CD14-positive monocyte (primary cell): ENCODE results near the gene MMP2. TPM values are rescaled to one million over a fixed set of nuclear protein-coding genes. Genes with fewer than 3 reads are reported as not detected.

ENCODE experiments used
- DNase-seq, 3 donors: peaks; one replicate each; pipeline ENCODE4 v3.0.0-alpha.2; 2011 to 2022
- H2AFZ ChIP-seq: 2 replicates; pipeline ENCODE4 v1.6.0; 2012; ENCODE audit warnings: mild to moderate bottlenecking, low read depth, low read length, inconsistent platforms; ENCODE audit not compliant: insufficient read depth, poor library complexity, severe bottlenecking
- H3K27ac ChIP-seq, 2 donors: 1 replicate in 1 of 2; 2 replicates in 1 of 2; pipeline ENCODE4 v1.5.1; 2012 to 2013; ENCODE audit warnings: low read length in 2 of 2, control low read depth in 1 of 2, inconsistent platforms in 1 of 2, low read depth in 1 of 2, mild to moderate bottlenecking in 1 of 2
- H3K27me3 ChIP-seq, 2 donors: one replicate each; pipeline versions ENCODE4 v1.6.0 to v1.6.1; 2011 to 2013; ENCODE audit warnings: low read length in 2 of 2; ENCODE audit not compliant: control insufficient read depth in 2 of 2, insufficient read depth in 2 of 2
- H3K36me3 ChIP-seq, 2 donors: replicated peaks in 1 of 2; 1 replicate in 1 of 2; 2 replicates in 1 of 2; pipeline versions ENCODE4 v1.5.1 to v1.6.1; 2012 to 2013; ENCODE audit warnings: low read length in 2 of 2, control low read depth in 1 of 2, inconsistent platforms in 1 of 2, mild to moderate bottlenecking in 1 of 2; ENCODE audit not compliant: insufficient read depth in 2 of 2, control insufficient read depth in 1 of 2
- H3K4me1 ChIP-seq, 2 donors: 1 replicate in 1 of 2; 2 replicates in 1 of 2; pipeline versions ENCODE4 v1.5.1 to v1.6.1; 2012 to 2013; ENCODE audit warnings: low read length in 2 of 2, control low read depth in 1 of 2, inconsistent platforms in 1 of 2, mild to moderate bottlenecking in 1 of 2, moderate library complexity in 1 of 2; ENCODE audit not compliant: insufficient read depth in 2 of 2, control insufficient read depth in 1 of 2
- H3K4me2 ChIP-seq: replicated peaks from 2 replicates; pipeline ENCODE3; 2012; ENCODE audit warnings: low read length, moderate library complexity, mild to moderate bottlenecking; ENCODE audit not compliant: poor library complexity, severe bottlenecking; ENCODE audit errors: extremely low read depth
- H3K4me3 ChIP-seq, 3 experiments: fragments of 200-600 bp in 1 of 3; sonication (generic) in 1 of 3; replicated peaks in 1 of 3; 1 replicate in 2 of 3; 2 replicates in 1 of 3; pipeline ENCODE4 v1.5.1; 2011 to 2013; ENCODE audit warnings: low read length in 3 of 3, mild to moderate bottlenecking in 3 of 3, control low read depth in 2 of 3, low read depth in 2 of 3, inconsistent platforms in 1 of 3, moderate library complexity in 1 of 3
- H3K79me2 ChIP-seq: 2 replicates; pipeline ENCODE4 v1.6.0; 2012; ENCODE audit warnings: mild to moderate bottlenecking, control low read depth, inconsistent platforms, low read length, moderate library complexity; ENCODE audit not compliant: insufficient read depth
- H3K9ac ChIP-seq: 2 replicates; pipeline ENCODE4 v1.6.0; 2017; ENCODE audit warnings: low read length, mild to moderate bottlenecking; ENCODE audit not compliant: insufficient read depth, poor library complexity, severe bottlenecking
- H3K9me3 ChIP-seq, 2 donors: replicated peaks in 1 of 2; 1 replicate in 1 of 2; 2 replicates in 1 of 2; pipeline versions ENCODE4 v1.5.1 to v1.6.1; 2012 to 2013; ENCODE audit warnings: low read length in 2 of 2, control low read depth in 1 of 2; ENCODE audit not compliant: control insufficient read depth in 1 of 2, insufficient read depth in 1 of 2
- H4K20me1 ChIP-seq: 2 replicates; pipeline ENCODE4 v1.6.0; 2012; ENCODE audit warnings: mild to moderate bottlenecking, low read length, control low read depth, moderate library complexity; ENCODE audit not compliant: insufficient read depth
- H3K27ac Mint-ChIP-seq, 7 donors: one replicate each; pipeline ENCODE4 v1.8.0; 2020; ENCODE audit warnings: mild to moderate bottlenecking in 7 of 7, mixed read lengths in 7 of 7, moderate library complexity in 6 of 7, inconsistent platforms in 2 of 7
- H3K27me3 Mint-ChIP-seq, 3 donors: one replicate each; pipeline ENCODE4 v1.8.0; 2021 to 2022; ENCODE audit warnings: low read depth in 3 of 3, mild to moderate bottlenecking in 3 of 3, mixed read lengths in 3 of 3, moderate library complexity in 3 of 3, inconsistent platforms in 1 of 3
- H3K36me3 Mint-ChIP-seq, 2 donors: one replicate each; pipeline ENCODE4 v1.8.0; 2020; ENCODE audit warnings: mixed read lengths in 2 of 2, inconsistent platforms in 1 of 2, mild to moderate bottlenecking in 1 of 2
- H3K4me1 Mint-ChIP-seq: one replicate; pipeline ENCODE4 v1.8.0; 2020; ENCODE audit warnings: mild to moderate bottlenecking, mixed read lengths
- H3K4me3 Mint-ChIP-seq, 2 donors: one replicate each; pipeline ENCODE4 v1.8.0; 2020; ENCODE audit warnings: mild to moderate bottlenecking in 2 of 2, mixed read lengths in 2 of 2, moderate library complexity in 1 of 2
- H3K9me3 Mint-ChIP-seq, 7 donors: one replicate each; pipeline ENCODE4 v1.8.0; 2020 to 2022; ENCODE audit warnings: mixed read lengths in 7 of 7, mild to moderate bottlenecking in 6 of 7, moderate library complexity in 6 of 7, inconsistent platforms in 2 of 7
- CTCF ChIP-seq: fragments of 200-600 bp; IDR thresholded peaks from one replicate; pipeline ENCODE4 v1.8.0; 2022; ENCODE audit warnings: antibody characterized with exemption, mild to moderate bottlenecking
- WGBS: methylation state at CpG from one replicate; pipeline ENCODE4 v1.1.5; 2013; ENCODE audit warnings: missing lambda C conversion rate; ENCODE audit not compliant: insufficient coverage; 5-methylcytosine and 5-hydroxymethylcytosine counted together
- intact Hi-C, 2 donors: fragments of 100-400 bp; cut with micrococcal nuclease; formaldehyde crosslinking; loops; one replicate each; pipeline versions ENCODE4 v1.15.0 to v1.15.1; 2023
- polyA plus RNA-seq, 3 donors: library from polyadenylated mRNA; depleted of rRNA in 1 of 3; unstranded in 2 of 3; stranded (reverse) in 1 of 3; fragments of 300-500 nt in 2 of 3; fragments of >200 nt in 1 of 3; fragmentation: Illumina TruSeq in 2 of 3; gene quantifications; 1 replicate in 2 of 3; 2 replicates in 1 of 3; pipeline ENCODE4 v1.2.3, GENCODE V29; 2012 to 2021

MMP2 gene
- polyA plus RNA-seq, 3 donors = not detected

- H3K27ac Mint-ChIP-seq = peak overlapping the region; percentile 91 to 98 (median 98)
- WGBS = 0% methylated on average over 1 of the region's 3 CpGs
- Histone ChIP-seq H3K36me3 (no peaks in the 10 kb centered on the region), H3K27me3 (no peaks in the 10 kb centered on the region), H3K4me3 (peak overlapping the region in 1 of 3 experiments; percentile 12), H3K9me3 (no peaks in the 10 kb centered on the region), H3K79me2 (no peaks in the 10 kb centered on the region), H3K27ac (peak overlapping the region; percentile 70 to 92), H3K4me2 (peak overlapping the region; percentile 49), H3K9ac (peak overlapping the region; percentile 51), H3K4me1 (peaks cover 49 to 50% of the 10 kb centered on the region in 2 donors), H4K20me1 (no peaks in the 10 kb centered on the region), H2AFZ (no peak overlapping the region)
- intact Hi-C loops = loop anchor here (1.0 to 10.0 kb wide), 3 partner anchors 8 to 607 kb away; no protein-coding TSS in a partner anchor
- H3K36me3 Mint-ChIP-seq = no peaks in the 10 kb centered on the region
- DNase-seq = peak; percentile 91 to 99 (median 97)
- no peak for TF ChIP-seq CTCF
- H3K27me3 Mint-ChIP-seq = peaks cover 0 to 8% (median 5%) of the 10 kb centered on the region in 3 donors
- peak overlapping the region in 1 of 2 donors; percentile 64 for H3K4me3 Mint-ChIP-seq
- no peaks in the 10 kb centered on the region for H3K9me3 Mint-ChIP-seq
- H3K4me1 Mint-ChIP-seq = peaks cover 47% of the 10 kb centered on the region
These were observed 41.4 kb upstream of the MMP2 start for GRCh38 chr16:55437625-55438024.

- no peaks in the 10 kb centered on the region for H3K27me3 ChIP-seq
- H2AFZ ChIP-seq = no peak overlapping the region
- Mint-ChIP-seq H3K4me1 (peaks cover 50% of the 10 kb centered on the region), H3K4me3 (no peak overlapping the region), H3K27me3 (peaks cover 0 to 5% (median 5%) of the 10 kb centered on the region in 3 donors), H3K9me3 (no peaks in the 10 kb centered on the region), H3K36me3 (no peaks in the 10 kb centered on the region), H3K27ac (peak overlapping the region; percentile 91 to 98 (median 98))
- H4K20me1 ChIP-seq = no peaks in the 10 kb centered on the region
- intact Hi-C loops = loop anchor here in 1 of 2 donors (5.0 to 10.0 kb wide), 2 partner anchors 314 to 607 kb away; no protein-coding TSS in a partner anchor
- peak overlapping the region; percentile 51 for H3K9ac ChIP-seq
- DNase-seq = peak in 2 of 3 donors; percentile 55 to 67
- peaks cover 50 to 56% of the 10 kb centered on the region in 2 donors for H3K4me1 ChIP-seq
- no peaks in the 10 kb centered on the region for H3K9me3 ChIP-seq
- no peaks in the 10 kb centered on the region for H3K79me2 ChIP-seq
- H3K4me3 ChIP-seq = no peak overlapping the region
- no peak overlapping the region for H3K4me2 ChIP-seq
- H3K36me3 ChIP-seq = no peaks in the 10 kb centered on the region
- no peak for TF ChIP-seq CTCF
- peak overlapping the region; percentile 70 to 92 for H3K27ac ChIP-seq
These were observed 40.7 kb upstream of the MMP2 start for GRCh38 chr16:55438281-55438680.
